Eye (tissue), 1 donor: ENCODE measurements around the gene RAB40B.
"Not testable (repeated sequence)": the region's sequence is repeated elsewhere in the genome, so short reads cannot be mapped to it uniquely, and the experiment has no call there.

Experiments
- DNase-seq: peaks from one replicate; pipeline ENCODE4 v3.0.0-alpha.2; 2015

Gene RAB40B, protein sequence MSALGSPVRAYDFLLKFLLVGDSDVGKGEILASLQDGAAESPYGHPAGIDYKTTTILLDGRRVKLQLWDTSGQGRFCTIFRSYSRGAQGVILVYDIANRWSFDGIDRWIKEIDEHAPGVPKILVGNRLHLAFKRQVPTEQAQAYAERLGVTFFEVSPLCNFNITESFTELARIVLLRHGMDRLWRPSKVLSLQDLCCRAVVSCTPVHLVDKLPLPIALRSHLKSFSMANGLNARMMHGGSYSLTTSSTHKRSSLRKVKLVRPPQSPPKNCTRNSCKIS

DNA sequence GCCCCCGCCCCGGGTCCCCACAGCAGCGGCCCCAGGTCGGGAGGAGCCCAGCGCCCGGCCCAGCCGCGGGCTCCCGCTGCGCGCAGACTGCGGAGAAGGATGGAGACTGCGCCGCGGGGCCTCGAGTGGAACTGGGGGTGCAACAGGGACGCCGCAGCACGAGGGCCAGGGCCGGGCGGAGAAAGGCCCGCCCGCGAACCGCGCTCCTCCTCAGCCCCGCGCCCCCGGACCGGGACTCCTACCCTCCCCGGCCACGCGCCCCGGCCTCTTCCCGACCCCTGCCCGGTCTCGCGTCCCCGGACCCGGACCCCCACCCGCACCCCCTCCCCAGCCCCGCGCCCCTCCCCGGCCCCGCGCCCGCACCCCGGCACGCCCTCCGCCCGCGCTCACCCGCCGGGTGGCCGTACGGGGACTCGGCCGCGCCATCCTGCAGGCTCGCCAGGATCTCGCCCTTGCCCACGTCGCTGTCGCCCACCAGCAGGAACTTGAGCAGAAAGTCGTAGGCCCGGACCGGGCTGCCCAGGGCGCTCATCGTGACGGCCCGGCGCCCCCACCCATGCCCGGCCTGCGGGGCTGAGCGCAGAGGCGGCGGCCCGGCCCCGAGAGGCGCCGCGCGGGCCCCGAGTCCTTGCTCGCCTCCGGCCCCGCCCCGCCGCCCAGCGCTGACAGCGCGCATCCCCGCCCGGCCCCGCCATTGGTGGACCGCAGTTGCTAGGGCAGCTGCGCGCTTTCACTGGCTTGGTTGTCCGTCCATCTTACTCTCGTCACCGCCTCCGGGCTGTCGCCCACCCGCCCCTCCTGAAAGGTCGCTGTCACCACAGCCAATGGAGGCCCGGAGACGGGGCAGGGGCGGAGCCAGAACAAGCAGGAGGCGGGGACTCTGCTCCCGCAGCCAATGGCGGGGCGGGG is at the start of gene RAB40B:
RAB40B (minus strand) TSS at position 634 of the 909 bp plus-strand sequence; CDS start at position 532, 102 bp downstream.
- peak; percentile 99 for DNase-seq

DNA sequence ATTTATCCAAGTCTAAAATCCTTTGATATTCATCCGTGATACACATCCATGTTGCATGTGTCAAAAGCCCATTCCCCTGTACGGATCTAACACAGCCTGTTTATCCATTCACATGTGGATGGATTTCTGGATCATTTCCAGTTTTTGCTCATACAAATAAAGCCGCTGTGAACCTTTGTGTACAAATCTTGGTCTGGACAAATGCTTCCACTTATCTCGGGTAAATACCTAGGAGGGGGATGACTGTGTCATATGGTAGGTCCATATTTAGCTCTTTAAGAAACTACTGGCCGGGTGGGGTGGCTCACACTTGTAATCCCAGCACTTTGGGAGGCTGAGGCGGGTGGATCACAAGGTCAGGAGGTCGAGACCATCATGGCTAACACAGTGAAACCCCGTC is 47.0 kb upstream of the RAB40B start:
- no peak for DNase-seq

DNA sequence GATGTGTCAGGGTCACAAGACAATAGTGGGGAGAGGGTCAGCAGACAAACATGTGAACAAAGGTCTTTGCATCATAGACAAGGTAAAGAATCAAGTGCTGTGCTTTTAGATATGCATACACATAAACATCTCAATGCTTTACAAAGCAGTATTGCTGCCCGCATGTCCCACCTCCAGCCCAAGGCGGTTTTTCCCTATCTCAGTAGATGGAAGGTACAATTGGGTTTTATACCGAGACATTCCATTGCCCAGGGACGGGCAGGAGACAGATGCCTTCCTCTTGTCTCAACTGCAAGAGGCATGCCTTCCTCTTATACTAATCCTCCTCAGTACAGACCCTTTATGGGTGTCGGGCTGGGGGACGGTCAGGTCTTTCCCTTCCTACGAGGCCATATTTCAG is 46.2 kb upstream of the RAB40B start:
- not testable (repeated sequence) for DNase-seq

DNA sequence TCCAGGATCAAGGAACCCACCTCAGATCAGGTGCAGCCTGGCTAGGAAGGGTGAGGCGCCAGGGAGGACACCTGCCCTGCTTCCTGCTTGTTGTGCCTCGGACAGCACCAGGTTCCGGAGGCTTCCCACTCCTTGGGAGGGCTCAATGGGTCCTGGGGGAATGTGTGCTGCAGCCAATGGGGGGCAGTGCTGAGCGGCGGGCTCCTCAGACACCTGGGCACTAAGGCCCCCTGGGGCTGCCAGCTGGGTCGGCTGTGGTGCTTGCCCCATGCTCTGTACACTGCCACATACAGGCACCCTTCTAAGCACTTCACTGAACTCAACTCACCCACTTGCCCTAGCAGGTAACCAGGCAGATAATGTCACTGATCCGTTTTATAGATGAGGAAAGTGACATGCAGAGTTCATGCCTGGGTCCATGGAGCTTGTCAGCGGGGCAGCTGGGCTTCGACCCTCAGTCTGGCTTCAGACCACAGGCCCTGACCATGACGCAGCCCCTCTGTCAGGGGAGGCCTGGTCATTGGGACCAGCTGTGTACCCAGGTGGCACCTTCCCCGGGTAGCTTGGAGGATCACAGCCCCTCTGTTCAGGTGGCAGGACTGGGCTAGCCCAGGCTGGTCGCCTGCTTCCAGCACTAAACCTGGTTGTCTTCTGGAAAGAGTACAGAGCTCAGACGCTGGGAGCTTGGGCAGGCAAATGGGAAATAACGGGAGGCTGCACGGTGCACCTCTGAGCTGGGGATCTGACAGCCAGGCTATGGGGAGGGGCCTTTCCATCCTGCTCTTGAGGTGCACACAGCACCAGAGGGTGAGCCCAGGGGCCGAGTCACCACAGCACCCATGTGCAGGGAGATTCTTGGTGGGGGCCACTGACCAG is 45.1 kb upstream of the RAB40B start:
- DNase-seq = no peak

DNA sequence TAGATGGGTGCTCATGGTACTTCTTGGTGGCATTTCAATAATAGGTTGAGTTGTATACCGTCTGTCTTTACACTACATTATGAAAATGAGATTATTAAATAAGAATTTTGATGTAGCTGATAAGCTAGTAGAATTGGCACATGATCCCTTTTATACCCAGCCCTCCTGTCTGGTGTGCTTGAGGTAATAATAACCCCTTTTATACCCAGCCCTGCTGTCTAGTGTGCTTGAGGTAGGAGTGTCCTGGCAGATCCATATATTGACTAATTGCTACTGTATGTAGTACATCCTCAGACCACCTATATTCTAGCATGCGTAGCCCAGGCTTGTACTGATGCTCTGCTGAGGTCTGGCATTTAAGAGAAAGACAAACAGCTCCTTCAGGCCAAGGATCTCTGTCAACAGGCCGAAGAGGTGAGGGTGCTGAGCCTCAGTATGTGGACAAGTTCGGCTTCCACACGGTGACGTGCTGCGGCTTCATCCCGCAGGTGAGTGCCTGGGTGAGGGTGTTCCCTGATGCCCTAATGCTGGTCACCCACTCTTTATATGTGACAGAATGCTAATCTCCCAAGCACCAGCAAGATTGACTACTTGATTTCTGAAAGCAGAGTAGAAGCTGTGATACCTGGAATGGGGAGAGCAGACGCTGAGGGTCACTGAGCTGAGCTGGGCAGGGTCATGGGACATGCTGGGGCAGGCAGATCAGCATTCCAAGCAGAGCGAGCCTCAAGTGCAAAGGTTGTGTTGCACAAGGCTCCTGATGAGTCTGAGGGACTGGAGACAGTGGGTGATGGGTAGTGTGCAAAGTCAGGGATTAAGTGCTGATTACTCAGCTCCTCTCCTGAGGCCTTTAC is 42.6 kb upstream of the RAB40B start:
- DNase-seq = peak; percentile 71

DNA sequence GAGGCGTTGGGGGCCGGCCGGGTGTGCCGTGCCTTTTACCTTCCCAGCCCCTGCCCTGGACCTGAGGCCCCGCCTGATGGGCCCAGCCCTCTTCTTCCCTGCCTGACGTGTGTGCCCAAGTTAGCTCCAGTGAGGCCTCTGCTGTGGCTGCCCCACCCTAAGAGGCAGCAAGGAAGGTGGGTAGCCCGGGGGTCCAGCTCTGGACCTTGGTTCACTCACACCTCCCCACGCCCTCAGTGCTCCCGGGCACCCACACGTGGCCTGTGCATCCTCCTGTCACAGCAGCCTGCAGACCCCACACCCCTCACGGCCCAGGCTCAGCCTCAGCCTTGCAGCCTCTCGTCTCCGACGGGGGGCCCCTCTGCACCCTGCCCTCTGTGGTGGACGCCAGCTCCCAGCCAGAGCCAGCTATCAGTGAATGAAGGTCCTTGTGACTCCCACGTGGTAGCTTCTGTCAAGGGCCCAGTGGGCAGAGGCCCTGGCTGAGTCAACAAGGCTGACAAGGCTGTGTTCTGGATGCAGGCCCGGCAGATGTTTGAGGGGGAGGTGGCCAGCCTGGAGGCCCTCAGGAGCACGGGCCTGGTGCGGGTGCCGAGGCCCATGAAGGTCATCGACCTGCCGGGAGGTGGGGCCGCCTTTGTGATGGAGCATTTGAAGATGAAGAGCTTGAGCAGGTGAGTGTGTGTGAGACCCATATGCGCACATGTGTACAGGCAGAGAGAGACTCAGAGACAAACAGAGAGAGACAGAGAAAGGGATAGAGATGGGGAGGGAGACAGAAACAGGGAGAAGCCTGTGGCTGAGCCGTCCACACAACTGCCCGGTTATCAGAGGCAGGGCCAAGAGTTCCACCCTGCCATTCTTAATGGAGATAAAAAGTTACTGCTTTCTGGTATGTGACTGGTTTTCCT is 39.7 kb upstream of the RAB40B start:
- DNase-seq = no peak

DNA sequence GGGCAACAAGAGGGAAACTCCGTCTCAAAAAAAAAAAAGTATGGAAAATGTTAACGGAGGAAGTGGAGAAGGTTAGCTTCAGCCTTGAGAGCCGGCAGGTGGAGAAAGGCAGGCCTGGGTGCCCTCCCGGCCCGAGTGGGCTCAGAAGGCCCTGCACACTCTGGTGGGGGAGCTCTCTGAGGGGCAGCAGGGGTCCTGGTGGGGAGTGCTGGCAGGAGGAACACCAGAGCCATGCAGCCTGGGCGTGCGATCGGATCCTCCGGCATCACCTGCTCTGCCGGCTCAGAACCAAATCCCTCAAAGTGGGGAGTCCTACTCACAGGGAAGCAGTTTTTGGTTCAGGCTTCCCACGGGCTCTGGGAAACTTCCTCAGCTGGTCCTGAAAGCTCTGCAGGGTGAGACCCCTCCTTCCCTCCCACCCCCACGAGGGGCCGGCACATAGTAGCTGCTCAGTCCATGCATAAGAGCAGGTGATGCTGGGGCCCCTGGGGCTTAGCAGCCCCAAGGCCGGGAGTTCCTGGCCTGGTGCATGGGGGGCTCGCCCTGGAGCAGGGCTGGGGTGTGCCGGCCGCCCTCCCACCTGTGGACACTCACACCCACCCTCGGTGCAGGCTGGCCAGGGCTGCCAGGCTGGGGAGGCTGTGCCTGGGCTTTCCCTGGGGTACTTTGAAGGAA is 38.1 kb upstream of the RAB40B start:
- DNase-seq = no peak

DNA sequence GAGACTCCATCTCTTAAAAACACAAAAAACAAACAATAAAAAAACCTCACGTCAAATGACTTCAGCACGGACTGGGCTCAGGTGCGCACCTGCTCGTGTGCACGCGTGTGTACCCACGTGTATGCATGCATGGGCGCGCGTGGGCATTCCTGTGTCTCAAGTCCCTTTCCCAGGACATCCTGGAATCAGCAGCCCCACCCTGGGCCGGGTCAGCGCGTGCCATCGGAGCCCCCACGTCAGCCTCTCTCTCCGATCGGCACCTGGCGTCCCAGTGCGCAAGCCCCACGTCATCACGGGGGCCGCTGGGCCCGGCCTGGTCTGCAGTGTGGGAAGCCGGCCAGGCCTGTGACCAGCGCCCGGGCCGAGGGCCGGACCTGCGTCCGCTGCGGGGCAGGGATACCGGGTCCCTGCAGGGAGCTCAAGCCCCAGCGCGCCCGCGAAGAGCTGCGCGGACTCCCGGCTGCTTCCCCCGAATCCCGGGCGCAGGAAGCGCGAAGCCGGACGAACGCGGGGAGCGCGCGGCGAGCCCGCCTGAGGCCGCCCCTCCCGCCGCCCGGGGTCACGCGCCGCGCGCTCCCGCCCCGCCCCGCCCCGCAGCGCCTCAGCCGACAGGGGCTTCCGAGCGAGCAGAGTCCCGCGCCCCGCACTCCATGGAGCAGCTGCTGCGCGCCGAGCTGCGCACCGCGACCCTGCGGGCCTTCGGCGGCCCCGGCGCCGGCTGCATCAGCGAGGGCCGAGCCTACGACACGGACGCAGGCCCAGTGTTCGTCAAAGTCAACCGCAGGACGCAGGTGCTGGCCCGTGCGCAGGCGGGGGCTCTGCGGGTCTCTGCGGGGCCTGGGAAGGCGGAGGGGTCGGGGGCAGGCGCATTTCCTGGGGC is 36.7 kb upstream of the RAB40B start, which contains the start of gene FN3K:
FN3K (plus strand) TSS at position 629 of the 880 bp plus-strand sequence; CDS start at position 651, 22 bp downstream.
- peak; percentile 85 for DNase-seq

- no peak for DNase-seq
Observed at GRCh38 chr17:82732118-82732743, 33.7 kb upstream of the RAB40B start.

- no peak for DNase-seq
Observed at GRCh38 chr17:82729479-82730260, 31.2 kb upstream of the RAB40B start.

- no peak for DNase-seq
Observed at GRCh38 chr17:82726427-82726826, 27.9 kb upstream of the RAB40B start.

DNA sequence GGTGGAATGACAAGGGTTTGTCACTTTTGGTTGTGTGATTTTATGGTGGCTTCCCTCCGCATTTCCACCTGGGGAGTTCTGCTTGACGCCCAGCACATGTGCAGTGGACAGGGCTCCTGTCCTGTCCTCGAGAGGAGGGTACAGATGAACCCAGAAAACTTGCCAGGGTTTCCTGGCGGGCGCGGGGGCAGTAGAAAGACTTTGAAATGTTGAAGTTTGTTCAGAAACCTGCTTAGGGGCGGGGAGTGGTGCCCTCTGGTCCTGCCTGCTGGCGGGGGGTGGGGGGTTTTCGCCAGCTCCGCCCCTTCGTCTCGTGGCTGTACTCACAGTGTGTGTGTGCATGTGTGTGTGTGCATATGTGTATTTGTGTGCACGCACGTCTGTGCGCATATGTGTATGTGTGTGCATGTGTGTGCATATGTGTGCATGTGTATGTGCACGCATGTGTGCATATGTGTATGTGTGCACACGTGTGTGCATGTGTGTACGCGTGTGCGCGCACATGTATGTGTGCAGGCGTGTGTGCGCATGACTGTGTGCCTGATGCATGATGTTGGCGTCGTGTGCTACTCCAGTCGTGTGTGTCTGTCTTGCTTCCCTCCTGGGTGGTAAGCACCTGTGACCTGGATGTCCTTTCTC is 24.8 kb upstream of the RAB40B start:
- DNase-seq = no peak

DNA sequence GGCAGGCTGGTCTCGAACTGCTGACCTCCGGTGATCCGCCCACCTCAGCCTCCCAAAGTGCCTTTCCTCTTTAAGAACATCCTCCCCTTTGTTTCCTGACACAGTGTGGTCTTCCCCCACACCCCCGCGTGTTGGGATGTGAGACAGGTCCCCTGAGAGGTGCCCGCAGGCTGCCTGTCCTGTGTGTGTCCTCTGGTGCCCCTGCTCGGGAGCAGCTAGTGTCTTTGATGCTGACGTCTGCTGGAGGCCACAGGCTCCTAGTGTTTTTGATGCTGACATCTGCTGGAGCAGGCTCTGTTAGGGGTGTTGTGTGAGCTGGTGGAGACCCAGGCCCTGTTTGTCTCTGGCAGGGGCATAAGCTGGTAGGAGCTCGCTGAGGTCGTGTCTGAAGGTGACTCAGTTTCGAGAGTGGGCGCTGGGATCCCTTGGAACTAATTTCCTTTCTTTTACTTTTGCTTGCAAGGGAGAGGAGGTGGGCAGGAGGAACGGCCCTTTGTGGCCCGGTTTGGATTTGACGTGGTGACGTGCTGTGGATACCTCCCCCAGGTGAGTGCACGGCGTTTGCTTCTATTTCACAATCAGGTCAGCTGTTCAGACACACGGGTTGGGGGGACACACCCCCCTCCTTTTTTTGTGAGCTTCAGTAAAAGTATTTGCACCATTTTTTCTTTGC is 24.0 kb upstream of the RAB40B start:
- no peak for DNase-seq

DNA sequence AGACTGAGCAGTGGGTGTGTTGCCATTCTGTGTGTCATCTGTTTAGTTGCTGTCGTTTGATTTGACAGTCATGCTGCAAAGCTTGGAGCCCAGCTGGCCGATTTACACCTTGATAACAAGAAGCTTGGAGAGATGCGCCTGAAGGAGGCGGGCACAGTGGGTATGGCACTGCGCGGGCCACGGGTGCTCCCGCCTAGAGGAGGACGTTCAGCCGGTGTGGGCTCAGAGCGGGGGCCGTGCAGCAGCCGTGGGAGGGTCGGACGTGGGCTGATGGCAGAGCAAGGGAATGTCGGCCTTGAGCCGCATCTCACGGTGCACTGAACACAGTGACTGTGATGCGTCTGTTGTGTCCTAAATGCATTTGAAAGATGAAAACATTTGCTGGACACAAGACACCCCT is 21.7 kb upstream of the RAB40B start:
- no peak for DNase-seq

- DNase-seq = no peak
Observed at GRCh38 chr17:82718986-82719685, 20.6 kb upstream of the RAB40B start.
